ENCODE results near the gene GNB3. TPM values are rescaled to one million over a fixed set of nuclear protein-coding genes. Genes with fewer than 3 reads are reported as not detected.
"Not testable (repeated sequence)": the region's sequence is repeated elsewhere in the genome, so short reads cannot be mapped to it uniquely, and the experiment has no call there.

GNB3 gene
- total RNA-seq, 1 donor from 2014 or later: 5.2 TPM

- H3K36me3 ChIP-seq: peaks cover 0 to 16% of the 10 kb centered on the region in 2 donors
- TF ChIP-seq POLR2AphosphoS5 (IDR thresholded peaks at IDR 0.05; ENCODE audit: insufficient read depth in 1 of 2, low read depth in 1 of 2) (no peak), POLR2A (IDR thresholded peaks at IDR 0.05) (no peak)
- TF ChIP-seq, protein P1, sequence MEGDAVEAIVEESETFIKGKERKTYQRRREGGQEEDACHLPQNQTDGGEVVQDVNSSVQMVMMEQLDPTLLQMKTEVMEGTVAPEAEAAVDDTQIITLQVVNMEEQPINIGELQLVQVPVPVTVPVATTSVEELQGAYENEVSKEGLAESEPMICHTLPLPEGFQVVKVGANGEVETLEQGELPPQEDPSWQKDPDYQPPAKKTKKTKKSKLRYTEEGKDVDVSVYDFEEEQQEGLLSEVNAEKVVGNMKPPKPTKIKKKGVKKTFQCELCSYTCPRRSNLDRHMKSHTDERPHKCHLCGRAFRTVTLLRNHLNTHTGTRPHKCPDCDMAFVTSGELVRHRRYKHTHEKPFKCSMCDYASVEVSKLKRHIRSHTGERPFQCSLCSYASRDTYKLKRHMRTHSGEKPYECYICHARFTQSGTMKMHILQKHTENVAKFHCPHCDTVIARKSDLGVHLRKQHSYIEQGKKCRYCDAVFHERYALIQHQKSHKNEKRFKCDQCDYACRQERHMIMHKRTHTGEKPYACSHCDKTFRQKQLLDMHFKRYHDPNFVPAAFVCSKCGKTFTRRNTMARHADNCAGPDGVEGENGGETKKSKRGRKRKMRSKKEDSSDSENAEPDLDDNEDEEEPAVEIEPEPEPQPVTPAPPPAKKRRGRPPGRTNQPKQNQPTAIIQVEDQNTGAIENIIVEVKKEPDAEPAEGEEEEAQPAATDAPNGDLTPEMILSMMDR (IDR thresholded peaks at IDR 0.05): no peak
- DNase-seq (ENCODE audit: extremely low spot score in 2 of 2): no peak
- no peaks in the 10 kb centered on the region for H3K27me3 ChIP-seq
- no peaks in the 10 kb centered on the region for H3K9me3 ChIP-seq
- intact Hi-C loops (cut with DNase I): no loop called here
- no peak overlapping the region for H3K4me3 ChIP-seq
- peaks cover 8% of the 10 kb centered on the region for H3K4me1 ChIP-seq
- no peak overlapping the region for H3K27ac ChIP-seq
These were observed 47.6 kb downstream of the GNB3 start for GRCh38 chr12:6888360-6888759.

GRCh38 chr12:6888794-6889193 lies 48.1 kb downstream of the GNB3 start:
- DNase-seq (ENCODE audit: extremely low spot score in 2 of 2); H3K9me3 ChIP-seq; intact Hi-C loops (cut with DNase I); H3K4me3 ChIP-seq; H3K27ac ChIP-seq; H3K27me3 ChIP-seq; H3K4me1 ChIP-seq: not testable (repeated sequence)
- peaks cover 0 to 14% of the 10 kb centered on the region in 2 donors for H3K36me3 ChIP-seq

- intact Hi-C loops (cut with DNase I): not testable (repeated sequence)
- peak overlapping the region; percentile 93 for H3K27ac ChIP-seq
These were observed 49.2 kb downstream of the GNB3 start for GRCh38 chr12:6889775-6890573.

DNA sequence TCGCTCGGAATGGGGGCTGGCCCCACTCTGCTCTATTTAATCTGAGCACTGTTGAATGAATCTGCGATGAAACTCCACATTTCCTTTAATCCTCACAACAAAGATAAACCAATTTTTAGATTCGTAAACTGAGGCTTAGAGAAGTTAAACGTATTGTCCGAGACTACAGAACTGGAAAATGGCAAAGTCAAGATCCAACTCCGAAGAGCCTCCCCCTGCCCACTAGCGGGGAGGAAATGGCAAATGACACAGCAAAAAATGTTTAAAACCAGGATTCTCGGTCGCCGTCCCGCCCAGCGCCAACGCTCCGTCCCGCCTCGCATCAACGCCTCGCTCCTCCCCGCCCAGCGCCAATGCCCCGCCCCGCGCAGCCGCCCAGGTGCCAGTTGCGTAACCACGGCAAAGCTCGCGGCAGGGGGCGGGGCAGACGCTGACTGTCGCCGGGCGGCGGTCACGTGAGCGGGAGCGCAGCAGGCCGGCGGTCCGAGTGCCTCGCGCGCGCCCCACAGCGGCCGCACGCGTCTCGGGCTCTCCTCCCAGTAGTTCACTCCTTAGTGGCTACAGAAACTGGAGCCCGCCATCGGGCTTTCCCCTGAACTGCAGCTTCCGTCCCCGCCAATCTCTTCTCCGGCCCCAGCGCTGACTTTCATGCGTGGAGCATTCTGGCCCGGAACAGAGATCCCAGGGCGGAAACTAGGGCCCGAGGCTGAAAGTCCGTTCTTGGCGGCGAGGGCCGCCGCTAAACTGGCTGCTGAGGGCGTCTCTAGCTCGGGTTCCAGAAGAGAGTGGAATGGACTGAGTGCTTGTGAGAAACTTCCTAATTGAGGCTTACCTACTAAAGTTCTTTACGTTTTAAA lies 50.3 kb downstream of the GNB3 start:
- intact Hi-C loops (cut with DNase I): no loop called here
- DNase-seq (ENCODE audit: extremely low spot score in 2 of 2): peak in 1 of 2 donors; percentile 96
- H3K9me3 ChIP-seq: no peaks in the 10 kb centered on the region
- H3K4me1 ChIP-seq: peaks cover 8% of the 10 kb centered on the region
- H3K27ac ChIP-seq: peak overlapping the region; percentile 93
- TF ChIP-seq, protein P1 (IDR thresholded peaks at IDR 0.05): peak; percentile 83 to 98 (median 93)
- TF ChIP-seq POLR2A (IDR thresholded peaks at IDR 0.05) (peak in 1 of 2 donors; percentile 65), POLR2AphosphoS5 (IDR thresholded peaks at IDR 0.05; ENCODE audit: insufficient read depth in 1 of 2, low read depth in 1 of 2) (peak in 1 of 2 donors; percentile 87)
- no peaks in the 10 kb centered on the region for H3K36me3 ChIP-seq
- H3K4me3 ChIP-seq: peak overlapping the region; percentile 49 to 51
- H3K27me3 ChIP-seq: no peaks in the 10 kb centered on the region

More at GRCh38 chr12:6889775-6890573, 49.2 kb downstream of the GNB3 start:
- H3K4me1 ChIP-seq; DNase-seq (ENCODE audit: extremely low spot score in 2 of 2); H3K36me3 ChIP-seq; H3K9me3 ChIP-seq; H3K27me3 ChIP-seq; H3K4me3 ChIP-seq: not testable (repeated sequence)

- H3K4me3 ChIP-seq: peak overlapping the region; percentile 49 to 51
- intact Hi-C loops (cut with DNase I): no loop called here
- peaks cover 8% of the 10 kb centered on the region for H3K4me1 ChIP-seq
- H3K27me3 ChIP-seq: no peaks in the 10 kb centered on the region
- TF ChIP-seq, protein P1 (IDR thresholded peaks at IDR 0.05): no peak
- TF ChIP-seq POLR2AphosphoS5 (IDR thresholded peaks at IDR 0.05; ENCODE audit: insufficient read depth in 1 of 2, low read depth in 1 of 2): no peak
- TF ChIP-seq POLR2A (IDR thresholded peaks at IDR 0.05): no peak
- H3K9me3 ChIP-seq: no peaks in the 10 kb centered on the region
- no peaks in the 10 kb centered on the region for H3K36me3 ChIP-seq
- H3K27ac ChIP-seq: peak overlapping the region; percentile 93
- no peak for DNase-seq (ENCODE audit: extremely low spot score in 2 of 2)
These were observed 50.9 kb downstream of the GNB3 start for GRCh38 chr12:6891646-6892001.

DNA sequence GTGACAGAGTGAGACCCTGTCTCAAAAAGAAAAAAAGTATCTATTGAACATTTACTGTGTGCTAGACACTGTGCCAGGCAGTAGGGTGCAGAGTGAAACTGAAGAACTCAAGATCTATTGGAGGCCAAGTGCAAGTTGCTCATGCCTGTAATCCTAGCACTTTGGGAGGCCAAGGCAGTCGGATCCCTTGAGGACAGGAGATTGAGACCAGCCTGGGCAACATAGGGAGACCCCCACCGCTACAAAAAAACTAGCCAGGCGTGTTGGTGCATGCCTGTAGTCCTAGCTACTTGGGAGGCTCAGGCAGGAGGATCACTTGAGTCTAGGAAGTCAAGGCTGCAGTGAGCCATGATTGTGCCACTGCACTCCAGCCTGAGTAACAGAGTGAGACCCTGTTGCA lies 52.0 kb downstream of the GNB3 start:
- H3K4me3 ChIP-seq; H3K36me3 ChIP-seq; H3K27ac ChIP-seq; H3K27me3 ChIP-seq; intact Hi-C loops (cut with DNase I); H3K9me3 ChIP-seq; DNase-seq (ENCODE audit: extremely low spot score in 2 of 2); H3K4me1 ChIP-seq: not testable (repeated sequence)
